ENCODE measurements around the gene MRPS22. TPM values are rescaled to one million over a fixed set of nuclear protein-coding genes. Genes with fewer than 3 reads are reported as not detected.

MRPS22 gene
- total and polyA plus RNA-seq, 2 of the 8 experiments (the other 6 are each of a cell fraction or from before 2014, with no cell fraction given): 28.3 to 45.8 TPM

GRCh38 chr3:139364549-139364948 is 20.7 kb downstream of the MRPS22 start:
- no peak overlapping the region for H2BK12ac ChIP-seq (ENCODE audit: low read depth, low read length)
- H4K20me1 ChIP-seq (replicated peaks in 1 of 2; ENCODE audit: control insufficient read depth in 1 of 2, insufficient read depth in 2 of 2, low read length in 2 of 2): peaks cover 0 to 4% of the 10 kb centered on the region in 2 experiments
- no peaks in the 10 kb centered on the region for H3K27me3 ChIP-seq (replicated peaks in 1 of 4; ENCODE audit: control insufficient read depth in 3 of 4, extremely low read depth in 1 of 4, insufficient read depth in 3 of 4, low read length in 3 of 4)
- no peak overlapping the region for H3K27ac ChIP-seq (ENCODE audit: low read depth, low read length)
- peaks cover 6 to 81% (median 59%) of the 10 kb centered on the region in 4 experiments for H3K36me3 ChIP-seq (ENCODE audit: control insufficient read depth in 2 of 4, insufficient read depth in 4 of 4, low read length in 3 of 4)
- no peak overlapping the region for H3K56ac ChIP-seq (replicated peaks; ENCODE audit: insufficient read length, low read depth, low read length)
- ChIA-PET POLR2A (ENCODE audit: partially characterized antibody) (no interaction called here), CTCF (ENCODE audit: partially characterized antibody) (interaction anchor here (0.9 to 3.6 kb wide), 4 partner anchors 9 to 13 kb away, joined by 3 to 27 read pairs (median 5); no protein-coding TSS in a partner anchor)
- H2BK5ac ChIP-seq (ENCODE audit: low read depth, low read length): no peak overlapping the region
- H4K8ac ChIP-seq (ENCODE audit: extremely low read depth, insufficient read depth, low read length): no peak overlapping the region
- no peak overlapping the region for H3K23ac ChIP-seq (ENCODE audit: insufficient read length)
- H3K14ac ChIP-seq (ENCODE audit: insufficient read length): no peak overlapping the region
- H2BK120ac ChIP-seq (replicated peaks; ENCODE audit: low read depth, low read length): no peak overlapping the region
- H3K9ac ChIP-seq (replicated peaks in 1 of 4; ENCODE audit: extremely low read depth in 1 of 4, low read depth in 3 of 4, low read length in 3 of 4): no peak overlapping the region
- no peak overlapping the region for H3K18ac ChIP-seq (ENCODE audit: extremely low read depth, low read length)
- H3K79me1 ChIP-seq (ENCODE audit: low read depth, low read length): no peaks in the 10 kb centered on the region
- H3K23me2 ChIP-seq (ENCODE audit: low read depth, low read length): no peaks in the 10 kb centered on the region
- H2BK15ac ChIP-seq (ENCODE audit: low read length): no peak overlapping the region
- H3K4me1 ChIP-seq (replicated peaks in 1 of 4; ENCODE audit: control insufficient read depth in 3 of 4, insufficient read depth in 4 of 4, low read length in 3 of 4): no peaks in the 10 kb centered on the region
- H2AFZ ChIP-seq (ENCODE audit: low read length): no peak overlapping the region
- no peaks in the 10 kb centered on the region for H3K9me3 ChIP-seq (ENCODE audit: insufficient read depth in 2 of 2, low read depth in 1 of 2, low read length in 1 of 2)
- H4K91ac ChIP-seq (replicated peaks; ENCODE audit: insufficient read length, low read length): no peak overlapping the region
- FAIRE-seq: no peak
- no peak for DNase-seq (ENCODE audit: low read depth in 1 of 2, low spot score in 2 of 2)
- H3K4ac ChIP-seq (replicated peaks; ENCODE audit: insufficient read length, low read depth, low read length): no peak overlapping the region
- no peaks in the 10 kb centered on the region for H3K79me2 ChIP-seq (ENCODE audit: control insufficient read depth in 1 of 2, insufficient read depth in 2 of 2, low read length in 2 of 2)
- H2AK5ac ChIP-seq (ENCODE audit: low read depth, low read length): no peak overlapping the region
- no peak overlapping the region for H2BK20ac ChIP-seq (ENCODE audit: low read length)
- no peak overlapping the region for H3K4me3 ChIP-seq (ENCODE audit: extremely low read depth in 1 of 4, insufficient read depth in 2 of 4, low read depth in 3 of 4, low read length in 4 of 4)
- 94% methylated on average over 1 of the region's 1 CpG; no CpG with 5 or more reads in 1 of the 2 experiments for WGBS, 2 experiments (ENCODE audit: extremely low coverage in 1 of 2, insufficient coverage in 1 of 2, insufficient read length in 1 of 2, insufficient replicate concordance in 2 of 2, low coverage in 1 of 2, low lambda C conversion rate in 2 of 2, missing lambda C conversion rate in 1 of 2)
- H4K5ac ChIP-seq (ENCODE audit: insufficient read length, low read depth, low read length): no peak overlapping the region
- no peak overlapping the region for H3K4me2 ChIP-seq (ENCODE audit: insufficient read depth in 1 of 2, low read depth in 2 of 2, low read length in 2 of 2)
- TF ChIP-seq RFX5 (IDR thresholded peaks at IDR 0.05; ENCODE audit: borderline replicate concordance, low read depth, low read length) (no peak), TBP (IDR thresholded peaks at IDR 0.05; ENCODE audit: low read depth, low read length) (no peak), RNF2 (IDR thresholded peaks at IDR 0.05; ENCODE audit: borderline replicate concordance, low read depth, low read length, missing control alignments, poor library complexity, severe bottlenecking) (no peak), EGR1 (IDR thresholded peaks at IDR 0.05; ENCODE audit: borderline replicate concordance, low read depth, low read length) (no peak), CTCF (IDR thresholded peaks at IDR 0.05; ENCODE audit: control extremely low read depth in 1 of 3, insufficient read depth in 1 of 3, low read depth in 1 of 3, low read length in 3 of 3) (no peak), GTF2F1 (IDR thresholded peaks at IDR 0.05; ENCODE audit: borderline replicate concordance, low read depth, low read length) (no peak)

All from H1 (cell line).